OCI-LY3 (cell line): ENCODE data around the gene OR14I1.

ENCODE experiments used
- CTCF ChIP-seq: fragments of 200-600, 300-600 bp; sonication (generic); IDR thresholded peaks from 2 replicates; pipeline ENCODE4 v1.5.1; 2014; ENCODE audit warnings: antibody characterized with exemption, low read length, low read depth
- EZH2phosphoT487 ChIP-seq: fragments of 200-600 bp; shearing (Covaris generic); IDR thresholded peaks from 2 replicates; pipeline ENCODE4 v1.6.1; 2018; ENCODE audit warnings: antibody characterized with exemption, mixed run types, low read depth

GRCh38 chr1:248739572-248740205 lies 37.1 kb upstream of the OR14I1 start:
- no peak for TF ChIP-seq CTCF
- no peak for TF ChIP-seq EZH2phosphoT487
